H1 (cell line): ENCODE data around the gene ESRP2. TPM values are rescaled to one million over a fixed set of nuclear protein-coding genes. Genes with fewer than 3 reads are reported as not detected.

ENCODE experiments used
- CTCF ChIA-PET: fragments of 300-600 bp; sonication (Branson Sonifier 250); formaldehyde crosslinking; loops from one replicate; lab custom pipeline; 2021; ENCODE audit not compliant: partially characterized antibody; lab: Charles Lee
- POLR2A ChIA-PET: fragments of 300-600 bp; sonication (Branson Sonifier 250); formaldehyde crosslinking; loops from one replicate; lab custom pipeline; 2021; ENCODE audit warnings: inconsistent platforms; ENCODE audit not compliant: partially characterized antibody; lab: Charles Lee
- DNase-seq, 2 experiments: peaks; one replicate each; pipeline versions ENCODE4 v3.0.0 to v3.0.0-alpha.2; 2010 to 2022; ENCODE audit warnings: low spot score in 2 of 2, low read depth in 1 of 2, mixed read lengths in 1 of 2
- FAIRE-seq: peaks from 2 replicates; lab custom pipeline; 2011; peaks lifted over from hg19 to GRCh38; lab: Jason Lieb, UNC
- H2AFZ ChIP-seq: 2 replicates; pipeline ENCODE4 v1.8.1; 2012; ENCODE audit warnings: low read length, inconsistent platforms
- H2AK5ac ChIP-seq: 2 replicates; pipeline ENCODE4 v1.6.1; 2013; ENCODE audit warnings: low read depth, low read length
- H2BK120ac ChIP-seq: replicated peaks from 2 replicates; pipeline ENCODE3; 2013; ENCODE audit warnings: low read depth, low read length, inconsistent platforms
- H2BK12ac ChIP-seq: 2 replicates; pipeline ENCODE4 v1.6.1; 2013; ENCODE audit warnings: low read depth, low read length
- H2BK15ac ChIP-seq: 2 replicates; pipeline ENCODE4 v1.6.1; 2013; ENCODE audit warnings: low read length
- H2BK20ac ChIP-seq: 2 replicates; pipeline ENCODE4 v1.6.1; 2013; ENCODE audit warnings: low read length
- H2BK5ac ChIP-seq: 2 replicates; pipeline ENCODE4 v1.6.1; 2013; ENCODE audit warnings: low read depth, low read length
- H3K14ac ChIP-seq: 2 replicates; pipeline ENCODE4 v1.6.1; 2013; ENCODE audit warnings: inconsistent platforms; ENCODE audit not compliant: insufficient read length
- H3K18ac ChIP-seq: 2 replicates; pipeline ENCODE4 v1.6.1; 2013; ENCODE audit warnings: low read length; ENCODE audit errors: extremely low read depth
- H3K23ac ChIP-seq: 2 replicates; pipeline ENCODE4 v1.6.1; 2013; ENCODE audit warnings: inconsistent platforms; ENCODE audit not compliant: insufficient read length
- H3K23me2 ChIP-seq: 2 replicates; pipeline ENCODE4 v1.6.1; 2013; ENCODE audit warnings: low read depth, low read length
- H3K27ac ChIP-seq: 2 replicates; pipeline ENCODE4 v1.6.1; 2011; ENCODE audit warnings: low read depth, low read length, inconsistent platforms
- H3K27me3 ChIP-seq, 4 experiments: replicated peaks in 1 of 4; 1 replicate in 1 of 4; 2 replicates in 3 of 4; pipeline versions ENCODE4 v1.6.1 to v1.8.1; 2011 to 2013; ENCODE audit warnings: low read length in 3 of 4, mild to moderate bottlenecking in 3 of 4, inconsistent platforms in 2 of 4, mixed read lengths in 2 of 4, moderate library complexity in 1 of 4; ENCODE audit not compliant: control insufficient read depth in 3 of 4, insufficient read depth in 3 of 4; ENCODE audit errors: extremely low read depth in 1 of 4
- H3K36me3 ChIP-seq, 4 experiments: 2 replicates each; pipeline versions ENCODE4 v1.6.1 to v1.8.1; 2011 to 2013; ENCODE audit warnings: mild to moderate bottlenecking in 4 of 4, low read length in 3 of 4, moderate library complexity in 2 of 4, control low read depth in 1 of 4, inconsistent platforms in 1 of 4; ENCODE audit not compliant: insufficient read depth in 4 of 4, control insufficient read depth in 2 of 4
- H3K4ac ChIP-seq: replicated peaks from 2 replicates; pipeline ENCODE3; 2013; ENCODE audit warnings: low read length, low read depth, mixed read lengths, inconsistent platforms; ENCODE audit not compliant: insufficient read length
- H3K4me1 ChIP-seq, 4 experiments: replicated peaks in 1 of 4; 1 replicate in 1 of 4; 2 replicates in 3 of 4; pipeline versions ENCODE4 v1.6.1 to v1.8.1; 2011 to 2013; ENCODE audit warnings: low read length in 3 of 4, inconsistent platforms in 2 of 4, mixed read lengths in 1 of 4; ENCODE audit not compliant: insufficient read depth in 4 of 4, control insufficient read depth in 3 of 4
- H3K4me2 ChIP-seq, 2 experiments: 2 replicates each; pipeline versions ENCODE4 v1.6.1 to v1.8.1; 2011 to 2013; ENCODE audit warnings: low read depth in 2 of 2, low read length in 2 of 2, control low read depth in 1 of 2, inconsistent platforms in 1 of 2, mild to moderate bottlenecking in 1 of 2; ENCODE audit not compliant: insufficient read depth in 1 of 2
- H3K4me3 ChIP-seq, 4 experiments: fragments of 200-600, 300-600 bp in 1 of 4; sonication (generic), shearing (Covaris generic), sonication (Bioruptor Twin) in 1 of 4; 2 replicates each; pipeline versions ENCODE4 v1.5.1 to v1.8.1; 2011 to 2016; ENCODE audit warnings: low read length in 4 of 4, low read depth in 3 of 4, control low read depth in 2 of 4, inconsistent platforms in 2 of 4, mild to moderate bottlenecking in 2 of 4, mixed read lengths in 1 of 4, moderate library complexity in 1 of 4; ENCODE audit not compliant: insufficient read depth in 2 of 4; ENCODE audit errors: extremely low read depth in 1 of 4
- H3K56ac ChIP-seq: replicated peaks from 2 replicates; pipeline ENCODE3; 2013; ENCODE audit warnings: low read depth, mild to moderate bottlenecking, mixed read lengths, low read length, inconsistent platforms; ENCODE audit not compliant: insufficient read length
- H3K79me1 ChIP-seq: 2 replicates; pipeline ENCODE4 v1.6.1; 2013; ENCODE audit warnings: low read depth, low read length, control low read depth
- H3K79me2 ChIP-seq, 2 experiments: 2 replicates each; pipeline versions ENCODE4 v1.6.1 to v1.8.1; 2012 to 2013; ENCODE audit warnings: low read length in 2 of 2, mild to moderate bottlenecking in 2 of 2, inconsistent platforms in 1 of 2; ENCODE audit not compliant: insufficient read depth in 2 of 2, control insufficient read depth in 1 of 2
- H3K9ac ChIP-seq, 4 experiments: replicated peaks in 1 of 4; 1 replicate in 1 of 4; 2 replicates in 3 of 4; pipeline versions ENCODE4 v1.6.1 to v1.8.1; 2011 to 2013; ENCODE audit warnings: low read depth in 3 of 4, low read length in 3 of 4, control low read depth in 2 of 4, mild to moderate bottlenecking in 2 of 4, moderate library complexity in 2 of 4, inconsistent platforms in 1 of 4; ENCODE audit errors: extremely low read depth in 1 of 4
- H3K9me3 ChIP-seq, 2 experiments: 2 replicates each; pipeline versions ENCODE4 v1.6.1 to v1.8.1; 2012 to 2013; ENCODE audit warnings: mild to moderate bottlenecking in 2 of 2, moderate library complexity in 2 of 2, control low read depth in 1 of 2, inconsistent platforms in 1 of 2, low read depth in 1 of 2, low read length in 1 of 2, mixed read lengths in 1 of 2; ENCODE audit not compliant: insufficient read depth in 2 of 2
- H4K20me1 ChIP-seq, 2 experiments: replicated peaks in 1 of 2; 2 replicates each; pipeline versions ENCODE3 to v1.8.1; 2011 to 2013; ENCODE audit warnings: inconsistent platforms in 2 of 2, low read length in 2 of 2, mild to moderate bottlenecking in 1 of 2; ENCODE audit not compliant: insufficient read depth in 2 of 2, control insufficient read depth in 1 of 2
- H4K5ac ChIP-seq: 2 replicates; pipeline ENCODE4 v1.6.1; 2013; ENCODE audit warnings: low read length, low read depth, mixed read lengths, inconsistent platforms; ENCODE audit not compliant: insufficient read length
- H4K8ac ChIP-seq: 2 replicates; pipeline ENCODE4 v1.8.0; 2013; ENCODE audit warnings: mild to moderate bottlenecking, moderate library complexity, low read length, inconsistent platforms; ENCODE audit not compliant: insufficient read depth; ENCODE audit errors: extremely low read depth
- H4K91ac ChIP-seq: replicated peaks from 2 replicates; pipeline ENCODE3; 2013; ENCODE audit warnings: low read length, mixed read lengths, inconsistent platforms; ENCODE audit not compliant: insufficient read length
- BCL11A ChIP-seq, 2 experiments: IDR thresholded peaks; one replicate each; pipeline ENCODE4 v1.6.1; 2011; ENCODE audit warnings: low read depth in 2 of 2, low read length in 2 of 2, mild to moderate bottlenecking in 2 of 2
- BRCA1 ChIP-seq: IDR thresholded peaks from 2 replicates; pipeline ENCODE4 v1.6.1; 2012; ENCODE audit warnings: low read depth, low read length, improper control_type of control experiment
- WGBS, 2 experiments: shearing (Covaris generic) in 1 of 2; methylation state at CpG; one replicate each; pipeline versions ENCODE4 v1.1.6 to v1.1.7; 2013 to 2015; ENCODE audit warnings: low lambda C conversion rate in 2 of 2, mixed read lengths in 2 of 2, inconsistent platforms in 1 of 2, low coverage in 1 of 2, missing lambda C conversion rate in 1 of 2; ENCODE audit not compliant: insufficient replicate concordance in 2 of 2, insufficient coverage in 1 of 2, insufficient read length in 1 of 2; ENCODE audit errors: extremely low coverage in 1 of 2, missing lambda C conversion rate in 1 of 2; 5-methylcytosine and 5-hydroxymethylcytosine counted together
- polyA plus RNA-seq, 7 experiments: library from polyadenylated mRNA; depleted of rRNA in 3 of 7; stranded (reverse) in 5 of 7; unstranded in 2 of 7; fragments of >200 nt in 5 of 7; fragments of 200-250 nt in 2 of 7; gene quantifications; 1 replicate in 5 of 7; 2 replicates in 1 of 7; 4 replicates in 1 of 7; pipeline versions ENCODE4 v1.2.1 to v1.2.3, GENCODE V29; 2011 to 2013; ENCODE audit warnings: missing spikeins in 2 of 7, mixed read lengths in 2 of 7
- total RNA-seq: library from RNA; stranded (reverse); fragmentation: NEBNext Ultra II Directional; extraction: Animal tissue kit (Norgen Biotek cat#: 25700); gene quantifications from 2 replicates; pipeline ENCODE4 v1.2.1, GENCODE V29; 2021

Gene ESRP2
- total and polyA plus RNA-seq, 2 of the 8 experiments (the other 6 are each of a cell fraction or from before 2014, with no cell fraction given) = 35.1 to 45.8 TPM

- no peak overlapping the region for H3K23ac ChIP-seq
- H2AK5ac ChIP-seq = no peak overlapping the region
- H4K20me1 ChIP-seq = peaks cover 2 to 8% of the 10 kb centered on the region in 2 experiments
- H3K23me2 ChIP-seq = no peaks in the 10 kb centered on the region
- no peak overlapping the region for H3K4me3 ChIP-seq
- no peaks in the 10 kb centered on the region; the same call in 1 of the 2 replicates for H3K79me1 ChIP-seq
- no peak overlapping the region for H2BK20ac ChIP-seq
- H3K18ac ChIP-seq = no peak overlapping the region
- TF ChIP-seq BCL11A (IDR thresholded peaks at IDR 0.05; ENCODE audit: low read depth in 2 of 2, low read length in 2 of 2) = no peak
- no peak for TF ChIP-seq BRCA1
- H2BK5ac ChIP-seq = no peak overlapping the region
- POLR2A ChIA-PET = interaction anchor here (0.8 to 2.0 kb wide), 6 partner anchors 11 to 31 kb away, joined by 3 to 9 read pairs (median 4); partner anchors contain the start of genes PRMT7, SLC7A6 and SLC7A6OS
- CTCF ChIA-PET = interaction anchor here (1.1 to 20.4 kb wide), 3 partner anchors 19 to 85 kb away, joined by 3 to 233 read pairs (median 3); partner anchors contain the start of gene SLC7A6
- DNase-seq (no peak), FAIRE-seq (no peak)
- H3K9me3 ChIP-seq = no peaks in the 10 kb centered on the region
- H3K79me2 ChIP-seq = no peaks in the 10 kb centered on the region
- no peak overlapping the region for H4K91ac ChIP-seq
- no peak overlapping the region for H3K4ac ChIP-seq
- no peak overlapping the region for H3K27ac ChIP-seq
- H3K56ac ChIP-seq = no peak overlapping the region
- no peak overlapping the region for H2BK15ac ChIP-seq
- no peak overlapping the region for H2BK120ac ChIP-seq
- 86% methylated on average over 13 of the region's 13 CpGs; no CpG with 5 or more reads in 1 of the 2 experiments for WGBS, 2 experiments
- no peak overlapping the region for H2BK12ac ChIP-seq
- H3K9ac ChIP-seq = no peak overlapping the region
- H4K8ac ChIP-seq = no peak overlapping the region
- H3K27me3 ChIP-seq = no peaks in the 10 kb centered on the region
- H3K4me2 ChIP-seq = no peak overlapping the region
- no peaks in the 10 kb centered on the region for H3K4me1 ChIP-seq
- no peak overlapping the region for H4K5ac ChIP-seq
- H3K36me3 ChIP-seq = no peaks in the 10 kb centered on the region; a peak in 1 of 8 replicates
- H3K14ac ChIP-seq = no peak overlapping the region
- no peak overlapping the region for H2AFZ ChIP-seq
Measured at GRCh38 chr16:68279726-68280558, 44.0 kb upstream of the ESRP2 start.
